ENCODE data around the gene NRM.

GRCh38 chr6:30738532-30738931 lies 47.7 kb upstream of the NRM start:
- TF ChIP-seq CTCF (IDR thresholded peaks at IDR 0.05) (no peak), FOXP1 (CRISPR knock-in tag; IDR thresholded peaks at IDR 0.05; ENCODE audit: borderline replicate concordance) (no peak), NR2C2 (CRISPR knock-in tag; IDR thresholded peaks at IDR 0.05) (no peak), SOX15 (CRISPR knock-in tag; IDR thresholded peaks at IDR 0.05) (no peak), FOXJ3 (CRISPR knock-in tag; IDR thresholded peaks at IDR 0.05; ENCODE audit: borderline replicate concordance) (no peak), ATF3 (CRISPR knock-in tag; conservative IDR thresholded peaks at IDR 0.05) (no peak), MAX (CRISPR knock-in tag; IDR thresholded peaks at IDR 0.05) (no peak)

Measured in WTC11 (cell line).